Globus pallidus (tissue), 1 donor: ENCODE data around the gene DUSP12.
A peak's percentile ranks its signal among the peaks of the same experiment; 100 is the strongest.

Experiments
- DNase-seq: peaks from one replicate; pipeline ENCODE4 v3.0.0-alpha.2; 2015; ENCODE audit warnings: low spot score

Gene DUSP12

DNA sequence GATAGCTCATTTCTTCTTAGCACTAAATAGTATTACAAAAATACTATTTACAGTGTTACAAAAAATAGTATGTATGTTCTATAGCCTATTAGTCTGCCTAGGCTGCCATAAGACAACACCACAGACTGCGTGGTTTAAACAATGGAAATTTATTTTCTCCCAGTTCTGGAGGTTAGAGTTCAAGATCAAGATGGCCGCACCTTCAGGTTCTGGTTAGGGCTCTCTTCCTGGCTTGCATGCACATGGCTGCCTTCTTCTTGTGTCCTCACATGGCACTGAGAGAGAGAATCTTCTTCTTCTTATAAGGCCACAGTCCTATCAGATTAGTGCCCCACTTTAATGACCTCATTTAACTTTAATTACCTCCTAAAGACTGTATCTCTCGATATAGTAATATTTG, 20.7 kb downstream of the DUSP12 start:
- no peak for DNase-seq

DNA sequence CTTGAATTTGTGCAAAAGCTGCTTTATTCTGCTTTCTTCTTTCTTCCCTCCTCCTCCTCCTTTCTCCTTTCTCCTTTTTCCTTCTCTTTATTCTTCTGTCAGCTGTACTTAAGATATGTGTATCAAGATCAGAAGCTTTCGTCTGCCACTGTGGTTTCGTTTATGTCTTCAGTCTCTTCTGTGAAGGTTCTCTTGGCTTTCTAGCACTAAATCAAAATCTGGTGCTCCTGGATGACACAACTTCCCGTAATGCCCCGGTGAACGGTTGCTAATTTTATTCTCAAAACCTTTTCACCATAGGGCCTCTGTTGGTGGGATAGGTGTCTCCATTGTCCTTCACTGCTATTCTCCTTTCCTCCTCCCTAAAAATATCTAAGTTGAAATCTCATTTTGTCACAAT, 21.6 kb downstream of the DUSP12 start:
- no peak for DNase-seq

DNA sequence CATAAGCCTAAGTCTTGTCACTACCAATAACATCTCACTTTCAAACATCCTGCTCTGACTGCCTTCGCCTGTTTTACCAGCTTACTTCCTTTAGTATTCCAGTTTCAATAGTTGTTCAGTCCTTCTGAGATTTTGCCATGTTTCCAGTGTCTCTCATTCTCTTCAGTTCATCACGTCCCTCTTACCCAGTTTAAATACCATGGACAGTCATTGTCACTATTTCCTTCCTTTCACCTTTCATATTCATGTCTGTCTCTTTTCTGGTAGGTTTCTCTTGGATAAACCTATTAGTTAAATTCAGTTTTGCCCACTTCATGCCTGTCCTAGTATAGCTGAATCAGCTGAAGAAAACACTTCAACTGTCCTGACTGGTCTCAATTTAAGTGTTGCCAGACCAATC, 22.4 kb downstream of the DUSP12 start:
- DNase-seq = no peak

DNA sequence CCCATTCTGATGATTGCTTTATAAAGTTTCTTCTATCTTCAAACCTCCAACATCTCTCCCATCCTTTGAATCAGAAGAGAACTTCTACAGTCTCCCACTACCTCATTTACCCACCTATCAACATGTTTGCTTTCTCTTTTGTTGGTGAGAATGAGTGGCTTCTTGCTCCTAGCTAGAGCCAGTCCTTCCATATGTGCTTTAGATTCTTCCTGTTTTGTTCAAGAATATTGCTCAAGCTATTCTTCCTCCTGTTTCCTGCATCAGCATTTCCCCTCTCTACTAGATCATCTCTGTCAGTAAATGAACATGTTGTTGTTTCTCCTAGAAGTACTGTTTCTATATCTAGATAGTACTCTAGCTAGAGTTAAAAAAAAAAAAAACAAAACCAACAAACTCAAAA, 22.8 kb downstream of the DUSP12 start:
- DNase-seq = no peak

DNA sequence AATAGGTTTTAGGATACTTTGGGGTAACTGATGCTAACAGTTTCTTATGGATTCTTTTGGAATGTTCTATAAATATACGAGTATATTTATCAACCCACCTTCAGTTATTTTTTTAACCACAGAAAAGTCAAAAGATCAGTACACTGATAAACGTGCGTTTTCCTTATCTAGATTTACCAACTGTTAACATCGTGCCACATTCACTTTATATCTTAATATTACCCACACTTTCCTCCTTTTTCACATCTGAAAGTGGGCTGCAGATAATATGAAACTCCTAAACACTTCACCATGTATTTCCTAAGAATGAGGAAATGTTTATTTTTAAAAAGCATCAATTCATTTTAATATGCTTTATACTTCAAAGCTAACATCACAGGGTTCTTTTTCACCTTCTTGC, 24.2 kb downstream of the DUSP12 start:
- no peak for DNase-seq

DNA sequence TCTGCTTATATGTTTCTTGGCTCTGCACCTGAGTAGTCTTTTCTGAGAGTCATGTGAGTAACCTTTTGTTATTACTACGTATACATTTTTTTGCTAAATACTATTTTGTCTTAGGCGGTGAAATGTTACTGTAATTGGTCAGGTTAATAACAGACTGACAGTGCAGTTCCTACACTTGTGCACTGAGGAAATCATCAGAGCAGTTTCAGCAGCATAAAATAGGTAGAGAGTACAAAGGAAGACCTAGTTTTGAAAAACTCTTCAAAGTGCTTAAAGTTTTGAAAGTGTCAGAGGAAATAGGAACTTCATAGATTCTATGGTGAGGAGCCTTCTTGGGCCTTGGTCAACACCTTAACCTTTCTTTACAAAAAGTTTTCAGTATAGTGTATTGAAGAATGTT, 27.7 kb downstream of the DUSP12 start:
- no peak for DNase-seq

DNA sequence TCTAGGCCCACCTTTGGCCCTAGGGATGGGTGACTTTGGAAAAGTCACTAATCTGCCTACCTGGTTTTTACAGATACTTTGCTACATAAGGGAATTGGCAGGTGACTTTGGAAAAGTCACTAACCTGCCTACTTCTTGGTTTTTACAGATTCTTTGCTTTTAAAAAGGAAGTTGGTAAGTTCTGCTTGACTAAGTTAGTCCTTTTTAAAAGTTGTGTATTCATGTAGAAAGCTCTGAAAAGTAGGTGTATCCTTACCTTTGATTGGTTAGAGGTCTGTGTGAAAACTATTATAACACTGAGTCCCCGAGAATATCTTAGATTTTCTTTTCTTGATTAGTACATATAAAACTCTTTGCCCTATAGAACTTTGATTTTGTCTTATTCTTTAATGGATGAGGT, 28.9 kb downstream of the DUSP12 start:
- no peak for DNase-seq

DNA sequence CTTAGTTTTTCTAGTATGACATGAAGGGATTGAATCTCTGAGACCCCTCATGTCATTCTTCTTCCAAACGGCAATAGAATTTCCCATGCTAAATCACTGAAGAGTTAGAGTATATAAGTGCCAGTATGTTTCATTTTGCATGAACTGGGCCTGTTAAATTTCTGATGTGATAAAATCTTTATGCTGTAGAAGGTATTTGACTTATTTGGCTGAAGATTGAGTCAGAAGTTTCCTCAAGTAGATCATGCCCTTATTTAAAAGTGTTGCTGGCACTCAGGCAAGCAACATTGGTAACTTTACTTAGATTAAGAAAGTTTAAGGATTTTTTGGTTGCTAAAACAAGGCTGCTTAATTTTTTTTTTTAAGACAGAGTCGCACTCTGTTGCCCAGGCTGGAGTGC, 29.8 kb downstream of the DUSP12 start:
- no peak for DNase-seq

DNA sequence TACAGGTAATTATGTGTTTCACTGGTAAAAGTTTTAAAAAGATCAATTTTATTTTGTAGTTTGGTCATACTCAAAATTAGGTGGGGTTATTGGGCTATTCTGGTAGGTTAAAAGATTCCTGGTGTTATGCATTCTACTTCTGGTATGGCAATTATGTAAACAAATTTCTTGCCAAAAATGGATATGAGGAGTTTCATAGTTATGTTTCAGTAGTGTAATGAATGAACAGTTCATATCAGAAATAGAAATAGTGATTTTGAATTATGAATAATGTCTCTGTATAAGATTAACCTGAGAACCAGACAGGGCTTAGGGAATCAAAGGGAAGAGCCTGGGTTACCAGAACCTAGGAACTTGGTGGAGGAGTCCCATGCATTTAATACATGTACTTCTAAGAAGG, 32.4 kb downstream of the DUSP12 start:
- no peak for DNase-seq

DNA sequence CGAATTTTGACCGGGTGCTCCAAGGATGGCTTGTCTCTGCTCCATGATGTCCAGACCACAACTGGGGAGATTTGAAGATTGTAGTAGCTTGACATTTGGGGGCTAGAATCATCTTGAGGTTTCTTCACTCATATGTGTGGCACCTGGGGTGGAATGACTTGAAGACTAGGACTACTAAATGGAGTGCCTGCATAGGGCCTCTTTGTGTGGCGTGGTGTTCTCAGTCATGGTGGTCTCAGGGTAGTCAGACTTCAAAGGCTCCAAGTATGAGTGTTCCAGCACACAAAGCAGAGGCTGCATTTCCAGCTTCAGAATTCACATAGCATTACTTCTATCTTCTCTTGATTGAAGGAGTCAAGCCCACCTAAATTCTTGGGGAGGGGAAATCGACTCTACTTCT, 33.3 kb downstream of the DUSP12 start:
- DNase-seq = no peak

DNA sequence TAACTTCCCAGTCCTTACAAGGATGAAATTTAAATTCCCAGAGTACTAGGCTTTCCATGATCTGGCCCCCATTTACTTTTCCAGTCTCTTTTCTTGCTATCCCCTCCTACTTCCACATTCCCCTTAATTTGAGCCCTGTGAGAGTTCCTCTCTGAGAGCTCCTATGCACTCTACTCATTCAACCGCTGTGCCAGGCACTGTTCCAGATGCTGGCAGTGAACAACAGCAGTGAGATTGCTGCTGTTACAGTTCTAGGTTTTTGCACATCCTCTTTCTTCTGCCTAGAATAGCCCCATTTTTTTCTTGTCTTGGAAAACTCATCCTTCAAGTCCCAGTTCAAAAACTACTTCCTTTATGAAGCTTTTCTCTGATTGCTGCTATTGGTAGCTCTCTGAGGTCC, 35.4 kb downstream of the DUSP12 start:
- peak; percentile 50 for DNase-seq

DNA sequence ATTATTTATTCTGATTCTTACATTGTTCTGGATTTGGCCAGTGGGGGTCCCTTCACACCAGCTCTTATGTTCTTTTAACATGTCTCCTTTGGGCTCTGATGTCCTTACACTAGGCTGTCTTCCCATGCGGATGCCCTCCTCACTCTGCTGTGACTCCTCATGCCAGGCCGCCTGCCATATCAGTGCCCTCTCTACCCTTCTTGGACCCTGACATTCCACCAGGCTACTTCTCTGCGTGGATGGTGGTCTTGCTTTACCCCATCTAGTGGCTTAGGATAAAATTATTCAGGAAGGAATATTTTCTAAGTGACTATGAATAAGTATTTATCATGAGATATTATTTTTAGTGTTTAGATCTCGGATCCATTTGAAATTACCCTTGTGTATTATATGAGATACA, 37.8 kb downstream of the DUSP12 start:
- DNase-seq = no peak

DNA sequence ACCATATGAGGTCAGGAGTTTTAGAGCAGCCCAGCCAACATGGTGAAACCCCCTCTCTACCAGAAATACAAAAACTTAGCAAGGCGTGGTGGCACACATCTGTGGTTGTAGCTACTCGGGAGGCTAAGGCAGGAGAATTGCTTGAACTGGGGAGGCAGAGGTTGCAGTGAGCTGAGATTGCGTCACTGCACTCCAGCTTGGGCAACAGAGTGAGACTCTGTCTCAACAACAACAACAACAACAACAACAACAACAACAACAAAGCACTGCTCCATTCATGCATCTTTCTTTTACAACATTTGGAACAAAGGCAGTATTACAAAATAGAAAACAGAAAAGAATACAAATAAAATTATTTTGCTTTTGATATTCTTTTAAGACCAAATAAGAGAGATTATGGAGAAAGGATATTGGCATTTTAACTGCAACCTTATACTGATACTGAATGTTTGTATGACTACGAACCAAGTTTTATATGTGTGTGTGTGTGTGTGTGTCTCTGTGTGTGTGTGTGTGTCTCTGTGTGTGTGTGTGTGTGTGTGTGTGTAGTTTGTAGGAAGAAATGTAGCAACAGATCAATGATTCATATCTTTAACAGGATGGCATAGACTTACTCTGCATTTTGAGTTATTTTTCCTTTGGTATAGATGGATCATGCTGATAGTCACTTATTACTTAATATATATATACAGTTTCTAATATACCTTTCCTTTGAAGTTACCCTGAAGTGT, 41.2 kb downstream of the DUSP12 start:
- no peak for DNase-seq

DNA sequence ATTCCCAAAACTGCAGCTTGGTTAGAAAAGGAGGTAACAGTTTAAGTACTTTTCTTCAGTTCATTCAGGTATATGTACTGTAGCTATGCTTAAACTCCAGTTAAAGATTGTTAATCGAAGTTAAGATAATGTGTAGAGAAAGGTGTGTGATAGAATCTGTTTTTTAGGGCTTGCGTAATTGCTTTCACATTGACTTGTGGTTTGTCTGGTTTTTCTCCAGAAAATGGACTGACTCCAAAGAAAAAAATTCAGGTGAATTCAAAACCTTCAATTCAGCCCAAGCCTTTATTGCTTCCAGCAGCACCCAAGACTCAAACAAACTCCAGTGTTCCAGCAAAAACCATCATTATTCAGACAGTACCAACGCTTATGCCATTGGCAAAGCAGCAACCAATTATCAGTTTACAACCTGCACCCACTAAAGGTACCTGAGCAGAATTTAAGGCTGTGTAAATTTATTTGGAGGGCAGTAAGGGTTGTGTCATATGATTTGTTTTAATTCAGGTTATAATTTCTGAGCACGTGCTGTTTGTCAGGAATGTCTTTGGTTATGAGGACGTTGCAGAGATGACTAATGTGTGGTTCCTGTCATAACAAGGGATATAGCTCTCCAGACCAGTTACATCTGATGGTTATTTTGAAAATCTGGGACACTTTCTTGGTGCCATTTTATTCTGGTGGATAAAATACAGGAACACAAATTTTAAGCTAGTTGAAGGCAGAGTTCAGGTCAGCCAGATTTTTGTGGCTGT, 42.5 kb downstream of the DUSP12 start:
- DNase-seq = no peak

DNA sequence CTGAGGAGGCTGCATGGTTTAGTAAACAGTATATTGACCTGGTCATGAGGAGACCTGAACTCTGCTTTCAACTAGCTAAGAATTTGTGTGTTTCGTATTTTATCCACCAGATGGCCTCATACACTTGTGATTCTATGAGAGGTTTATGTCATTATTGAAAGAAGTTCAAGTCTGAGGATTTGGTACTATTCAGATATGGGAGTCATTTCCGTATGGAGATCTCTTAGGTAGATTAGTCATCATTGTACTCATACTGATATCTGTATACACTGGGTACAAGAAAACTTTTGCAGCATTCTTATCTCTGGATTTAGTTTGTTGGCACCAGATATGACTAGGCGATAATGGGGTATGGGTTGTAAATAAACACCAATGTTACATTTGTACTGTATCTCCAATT, 43.2 kb downstream of the DUSP12 start:
- DNase-seq = peak; percentile 60

DNA sequence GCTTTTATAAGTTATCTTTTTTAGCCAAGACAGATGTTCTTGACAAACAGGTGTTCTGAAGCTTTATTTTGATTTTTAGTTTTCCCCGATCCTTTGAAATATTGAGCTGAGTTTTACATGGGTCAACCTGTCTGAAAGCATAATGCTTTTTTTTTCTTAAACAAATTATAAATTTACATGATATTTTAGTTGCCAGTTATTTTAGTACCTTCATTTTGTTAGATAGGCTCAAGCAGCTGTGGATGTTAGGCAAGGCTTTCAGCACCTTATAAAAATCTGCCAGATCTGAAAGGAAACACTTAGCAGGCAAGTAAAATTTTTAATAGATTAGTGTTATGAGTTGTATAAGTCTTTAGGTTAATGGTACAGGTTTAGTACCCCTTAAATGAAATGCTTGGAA, 50.2 kb downstream of the DUSP12 start:
- DNase-seq = no peak

DNA sequence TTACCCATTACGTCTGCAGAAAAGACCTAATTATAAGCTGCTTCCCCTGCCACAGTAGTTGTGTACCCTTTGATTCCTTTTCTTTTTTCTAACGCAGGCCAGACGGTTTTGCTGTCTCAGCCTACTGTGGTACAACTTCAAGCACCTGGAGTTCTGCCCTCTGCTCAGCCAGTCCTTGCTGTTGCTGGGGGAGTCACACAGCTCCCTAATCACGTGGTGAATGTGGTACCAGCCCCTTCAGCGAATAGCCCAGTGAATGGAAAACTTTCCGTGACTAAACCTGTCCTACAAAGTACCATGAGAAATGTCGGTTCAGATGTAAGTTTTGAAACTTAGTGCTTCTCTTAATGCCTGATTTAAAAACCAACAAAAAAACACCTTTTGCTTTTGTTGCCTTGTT, 52.4 kb downstream of the DUSP12 start:
- DNase-seq = no peak

DNA sequence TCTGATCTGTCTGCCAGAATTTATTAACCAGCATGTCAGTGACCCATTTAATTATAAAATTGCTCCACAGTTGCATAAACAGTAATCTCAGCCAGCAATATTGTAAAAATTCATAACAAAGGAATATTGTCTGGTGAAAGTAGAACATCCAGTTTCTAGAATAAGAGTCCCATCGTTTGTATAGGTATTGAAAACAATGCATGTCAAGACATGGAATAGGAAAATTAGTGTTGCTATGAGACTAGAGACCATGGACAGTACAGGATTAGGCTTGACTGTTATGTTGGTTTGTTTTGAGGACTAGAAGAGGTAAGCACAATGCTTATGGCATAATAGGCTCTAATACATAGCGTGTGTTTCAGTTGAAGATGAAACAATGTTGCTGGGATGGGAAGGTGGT, 53.6 kb downstream of the DUSP12 start:
- no peak for DNase-seq

DNA sequence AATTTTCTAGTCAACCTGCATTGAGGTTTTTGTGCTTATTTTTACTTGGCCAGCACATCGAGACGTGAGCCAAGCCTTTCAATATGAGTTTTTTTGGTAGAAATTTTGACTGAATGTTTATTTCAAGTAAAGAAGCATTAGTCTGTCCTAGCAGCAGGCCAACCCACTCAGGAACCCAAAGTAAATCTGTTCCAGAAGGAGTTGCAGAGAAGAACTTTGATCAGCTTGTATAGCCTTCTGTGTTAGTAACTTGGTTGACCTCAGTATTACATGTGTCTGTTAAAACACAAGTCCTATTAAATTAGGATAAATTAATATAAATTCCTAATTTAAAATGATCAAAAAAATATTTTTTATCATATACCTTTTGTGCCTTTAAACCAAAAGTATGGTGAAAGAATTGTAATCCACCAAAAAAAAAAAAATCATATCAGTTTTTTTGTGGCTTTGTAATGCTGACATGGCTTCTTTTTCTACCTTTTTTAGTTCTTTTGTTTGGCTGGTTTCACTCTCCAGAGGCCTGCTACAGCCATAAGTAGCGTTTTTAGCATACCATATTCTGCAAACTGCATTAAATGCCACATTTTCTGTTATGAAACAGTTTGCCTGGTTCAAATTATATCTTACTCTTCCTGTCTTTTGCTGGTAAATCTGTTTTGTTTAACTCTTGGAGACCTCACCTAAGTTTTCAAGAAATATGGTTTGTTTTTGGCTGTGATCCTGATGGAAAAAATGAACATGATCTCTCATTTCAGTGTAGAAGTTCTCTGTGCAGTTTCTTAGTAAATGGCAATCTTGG, 56.0 kb downstream of the DUSP12 start:
- DNase-seq = no peak
